CD8-positive, alpha-beta memory T cell (primary cell): ENCODE measurements around the gene MTFP1. TPM values are rescaled to one million over a fixed set of nuclear protein-coding genes. Genes with fewer than 3 reads are reported as not detected.
A peak's percentile ranks its signal among the peaks of the same experiment; 100 is the strongest.

Experiments
- CTCF ChIA-PET: fragments of 350-600 bp; sonication (Branson Sonifier 250); formaldehyde crosslinking; loops from one replicate; lab custom pipeline; 2021; ENCODE audit warnings: antibody characterized with exemption; lab: Charles Lee
- POLR2A ChIA-PET: fragments of 350-600 bp; sonication (Branson Sonifier 250); formaldehyde crosslinking; loops from one replicate; lab custom pipeline; 2021; ENCODE audit warnings: antibody characterized with exemption; lab: Charles Lee
- DNase-seq, 5 donors: peaks; one replicate each; pipeline versions ENCODE4 v3.0.0 to v3.0.0-alpha.2; 2020 to 2022; ENCODE audit warnings: mixed read lengths in 1 of 5
- H3K27ac ChIP-seq: one replicate; pipeline ENCODE4 v1.7.0; 2013; ENCODE audit warnings: low read depth, mild to moderate bottlenecking, low read length, moderate library complexity
- H3K27me3 ChIP-seq: 2 replicates; pipeline ENCODE4 v1.7.0; 2013; ENCODE audit warnings: low read length, mild to moderate bottlenecking; ENCODE audit not compliant: insufficient read depth, poor library complexity, severe bottlenecking
- H3K36me3 ChIP-seq: 2 replicates; pipeline ENCODE4 v1.7.0; 2013; ENCODE audit warnings: mild to moderate bottlenecking, low read length, moderate library complexity; ENCODE audit not compliant: insufficient read depth
- H3K4me1 ChIP-seq: 2 replicates; pipeline ENCODE4 v1.7.0; 2013; ENCODE audit warnings: mild to moderate bottlenecking, low read length, moderate library complexity; ENCODE audit not compliant: insufficient read depth
- H3K4me3 ChIP-seq: 2 replicates; pipeline ENCODE4 v1.7.0; 2013; ENCODE audit warnings: mild to moderate bottlenecking, low read length
- H3K9me3 ChIP-seq: 2 replicates; pipeline ENCODE4 v1.7.0; 2013; ENCODE audit warnings: mild to moderate bottlenecking, low read length
- H3K27ac Mint-ChIP-seq, 8 donors: one replicate each; pipeline ENCODE4 v1.8.0; 2020 to 2021; ENCODE audit warnings: mixed read lengths in 8 of 8, mild to moderate bottlenecking in 6 of 8, inconsistent platforms in 3 of 8, moderate library complexity in 3 of 8
- H3K27me3 Mint-ChIP-seq, 2 donors: one replicate each; pipeline ENCODE4 v1.8.0; 2020 to 2021; ENCODE audit warnings: mixed read lengths in 2 of 2, mild to moderate bottlenecking in 1 of 2, moderate library complexity in 1 of 2
- H3K36me3 Mint-ChIP-seq, 3 donors: one replicate each; pipeline ENCODE4 v1.8.0; 2020 to 2021; ENCODE audit warnings: mixed read lengths in 3 of 3, inconsistent platforms in 1 of 3, mild to moderate bottlenecking in 1 of 3
- H3K4me1 Mint-ChIP-seq, 3 donors: one replicate each; pipeline ENCODE4 v1.8.0; 2020 to 2021; ENCODE audit warnings: mixed read lengths in 3 of 3, inconsistent platforms in 1 of 3, mild to moderate bottlenecking in 1 of 3
- H3K4me3 Mint-ChIP-seq, 7 donors: one replicate each; pipeline ENCODE4 v1.8.0; 2020 to 2021; ENCODE audit warnings: mixed read lengths in 7 of 7, mild to moderate bottlenecking in 6 of 7, moderate library complexity in 4 of 7, inconsistent platforms in 2 of 7
- H3K9me3 Mint-ChIP-seq, 5 donors: one replicate each; pipeline ENCODE4 v1.8.0; 2020 to 2022; ENCODE audit warnings: mixed read lengths in 5 of 5, mild to moderate bottlenecking in 3 of 5, moderate library complexity in 2 of 5, inconsistent platforms in 1 of 5
- polyA plus RNA-seq: library from polyadenylated mRNA; unstranded; fragments of 300-500 nt; fragmentation: Illumina TruSeq; gene quantifications from one replicate; pipeline ENCODE4 v1.2.3, GENCODE V29; 2021
- total RNA-seq, 2 experiments: library from RNA; stranded (reverse); gene quantifications; one replicate each; pipeline ENCODE4 v1.2.3, GENCODE V29; 2021

Gene MTFP1
- total and polyA plus RNA-seq, 3 experiments from 2014 or later, result 43.1 to 110 (median 104) TPM

GRCh38 chr22:30404307-30404706, 21.3 kb upstream of the MTFP1 start:
- ChIA-PET POLR2A (no interaction called here), CTCF (no interaction called here)

GRCh38 chr22:30405731-30406130, 19.8 kb upstream of the MTFP1 start:
- H3K27me3 Mint-ChIP-seq, result no peaks in the 10 kb centered on the region
- Histone ChIP-seq H3K36me3 (no peaks in the 10 kb centered on the region), H3K27ac (no peak overlapping the region), H3K9me3 (no peaks in the 10 kb centered on the region), H3K4me3 (no peak overlapping the region), H3K4me1 (no peaks in the 10 kb centered on the region), H3K27me3 (no peaks in the 10 kb centered on the region)
- H3K36me3 Mint-ChIP-seq, result peaks cover 0 to 6% (median 3%) of the 10 kb centered on the region in 3 donors
- no peaks in the 10 kb centered on the region for H3K9me3 Mint-ChIP-seq
- no peak for DNase-seq
- H3K4me1 Mint-ChIP-seq, result no peaks in the 10 kb centered on the region
- no peak overlapping the region for H3K4me3 Mint-ChIP-seq
- peak overlapping the region in 1 of 8 donors; percentile 43 for H3K27ac Mint-ChIP-seq
- ChIA-PET POLR2A (no interaction called here), CTCF (interaction anchor here (0.9 to 1.7 kb wide), 3 partner anchors 21 to 115 kb away, joined by 3 read pairs; no protein-coding TSS in a partner anchor)

More at GRCh38 chr22:30404307-30404706, 21.3 kb upstream of the MTFP1 start:
- Mint-ChIP-seq H3K27me3 (no peaks in the 10 kb centered on the region), H3K36me3 (peaks cover 0 to 4% (median 2%) of the 10 kb centered on the region in 3 donors), H3K27ac (peak overlapping the region in 3 of 8 donors; percentile 43 to 50 (median 46)), H3K4me3 (no peak overlapping the region), H3K4me1 (no peaks in the 10 kb centered on the region), H3K9me3 (no peaks in the 10 kb centered on the region)
- no peaks in the 10 kb centered on the region for H3K27me3 ChIP-seq
- no peaks in the 10 kb centered on the region for H3K9me3 ChIP-seq
- H3K27ac ChIP-seq, result no peak overlapping the region
- no peaks in the 10 kb centered on the region for H3K4me1 ChIP-seq
- no peak for DNase-seq
- no peak overlapping the region for H3K4me3 ChIP-seq
- no peaks in the 10 kb centered on the region for H3K36me3 ChIP-seq

- POLR2A ChIA-PET, result no interaction called here
- no peak overlapping the region for H3K4me3 ChIP-seq
- no peak overlapping the region for H3K4me3 Mint-ChIP-seq
- CTCF ChIA-PET, result interaction anchor here (0.9 to 1.7 kb wide), 2 partner anchors 20 to 116 kb away, joined by 3 read pairs; no protein-coding TSS in a partner anchor
- no peaks in the 10 kb centered on the region for H3K9me3 Mint-ChIP-seq
- H3K27me3 Mint-ChIP-seq, result no peaks in the 10 kb centered on the region
- H3K9me3 ChIP-seq, result no peaks in the 10 kb centered on the region
- H3K4me1 ChIP-seq, result no peaks in the 10 kb centered on the region
- H3K36me3 ChIP-seq, result no peaks in the 10 kb centered on the region
- no peaks in the 10 kb centered on the region for H3K4me1 Mint-ChIP-seq
- no peak for DNase-seq
- H3K27me3 ChIP-seq, result no peaks in the 10 kb centered on the region
- peaks cover 0 to 6% (median 5%) of the 10 kb centered on the region in 3 donors for H3K36me3 Mint-ChIP-seq
- H3K27ac Mint-ChIP-seq, result peak overlapping the region in 2 of 8 donors; percentile 55 to 59
- no peak overlapping the region for H3K27ac ChIP-seq
Observed at GRCh38 chr22:30406400-30406799, 19.2 kb upstream of the MTFP1 start.

- Histone ChIP-seq H3K27ac (no peak overlapping the region), H3K27me3 (no peaks in the 10 kb centered on the region), H3K4me3 (no peak overlapping the region), H3K36me3 (no peaks in the 10 kb centered on the region), H3K9me3 (no peaks in the 10 kb centered on the region), H3K4me1 (peaks cover under 1% of the 10 kb centered on the region)
- CTCF ChIA-PET, result no interaction called here
- no peaks in the 10 kb centered on the region for H3K27me3 Mint-ChIP-seq
- peaks cover 0 to 13% (median 8%) of the 10 kb centered on the region in 3 donors for H3K36me3 Mint-ChIP-seq
- no peaks in the 10 kb centered on the region for H3K4me1 Mint-ChIP-seq
- H3K4me3 Mint-ChIP-seq, result no peak overlapping the region
- no peaks in the 10 kb centered on the region for H3K9me3 Mint-ChIP-seq
- peak overlapping the region in 1 of 8 donors; percentile 7 for H3K27ac Mint-ChIP-seq
- POLR2A ChIA-PET, result no interaction called here
- no peak for DNase-seq
Observed at GRCh38 chr22:30408388-30409102, 17.0 kb upstream of the MTFP1 start.

GRCh38 chr22:30411780-30412179, 13.8 kb upstream of the MTFP1 start:
- Histone ChIP-seq H3K36me3 (no peaks in the 10 kb centered on the region), H3K27ac (no peak overlapping the region), H3K4me3 (no peak overlapping the region), H3K9me3 (no peaks in the 10 kb centered on the region), H3K4me1 (peaks cover 15% of the 10 kb centered on the region), H3K27me3 (no peaks in the 10 kb centered on the region)
- Mint-ChIP-seq H3K9me3 (no peaks in the 10 kb centered on the region), H3K27me3 (no peaks in the 10 kb centered on the region), H3K36me3 (peaks cover 8 to 34% (median 18%) of the 10 kb centered on the region in 3 donors), H3K4me3 (no peak overlapping the region), H3K27ac (no peak overlapping the region), H3K4me1 (no peaks in the 10 kb centered on the region)
- ChIA-PET POLR2A (no interaction called here), CTCF (interaction anchor here (0.9 to 3.3 kb wide), 3 partner anchors 21 to 124 kb away, joined by 4 to 12 read pairs (median 7); partner anchors contain the start of gene RNF215)
- DNase-seq, result no peak

GRCh38 chr22:30413001-30413400, 12.6 kb upstream of the MTFP1 start:
- Mint-ChIP-seq H3K4me1 (no peaks in the 10 kb centered on the region), H3K4me3 (peak overlapping the region in 1 of 7 donors; percentile 11), H3K27me3 (no peaks in the 10 kb centered on the region), H3K36me3 (peaks cover 8 to 43% (median 19%) of the 10 kb centered on the region in 3 donors), H3K9me3 (no peaks in the 10 kb centered on the region), H3K27ac (peak overlapping the region in 3 of 8 donors; percentile 3 to 70 (median 64))
- Histone ChIP-seq H3K4me3 (no peak overlapping the region), H3K36me3 (no peaks in the 10 kb centered on the region), H3K4me1 (peaks cover 15% of the 10 kb centered on the region), H3K9me3 (no peaks in the 10 kb centered on the region), H3K27ac (no peak overlapping the region), H3K27me3 (no peaks in the 10 kb centered on the region)
- DNase-seq, result no peak
- ChIA-PET CTCF (interaction anchor here (0.7 to 3.3 kb wide), 4 partner anchors 8 to 125 kb away, joined by 3 to 12 read pairs (median 4); no protein-coding TSS in a partner anchor), POLR2A (no interaction called here)

- Mint-ChIP-seq H3K4me1 (no peaks in the 10 kb centered on the region), H3K27ac (peak overlapping the region in 3 of 8 donors; percentile 12 to 81 (median 70)), H3K4me3 (no peak overlapping the region), H3K9me3 (no peaks in the 10 kb centered on the region), H3K27me3 (no peaks in the 10 kb centered on the region), H3K36me3 (peaks cover 8 to 49% (median 21%) of the 10 kb centered on the region in 3 donors)
- no peaks in the 10 kb centered on the region for H3K27me3 ChIP-seq
- no peaks in the 10 kb centered on the region for H3K9me3 ChIP-seq
- no peak overlapping the region for H3K27ac ChIP-seq
- DNase-seq, result peak in 1 of 5 donors; percentile 33
- peaks cover 15% of the 10 kb centered on the region for H3K4me1 ChIP-seq
- ChIA-PET CTCF (interaction anchor here (1.1 to 3.3 kb wide), 6 partner anchors 11 to 150 kb away, joined by 3 to 12 read pairs (median 4); partner anchors contain the start of genes MTFP1 and SEC14L2), POLR2A (interaction anchor here (1.4 kb wide), 1 partner anchor 10 kb away, joined by 5 read pairs; no protein-coding TSS in a partner anchor)
- no peak overlapping the region for H3K4me3 ChIP-seq
- H3K36me3 ChIP-seq, result no peaks in the 10 kb centered on the region
Observed at GRCh38 chr22:30413745-30414524, 11.6 kb upstream of the MTFP1 start.
